GM12864 (cell line): ENCODE results near the gene MRNIP.

Source experiments
- DNase-seq: peaks from one replicate; pipeline ENCODE4 v3.0.0-alpha.2; 2011; ENCODE audit warnings: low read depth
- H3K4me3 ChIP-seq: 2 replicates; pipeline ENCODE4 v1.5.1; 2011; ENCODE audit warnings: mild to moderate bottlenecking, low read depth, low read length, control low read depth
- CTCF ChIP-seq: IDR thresholded peaks from 2 replicates; pipeline ENCODE4 v1.5.1; 2011; ENCODE audit warnings: low read depth, mild to moderate bottlenecking, moderate library complexity, low read length, control low read depth, inconsistent platforms; ENCODE audit errors: missing control alignments

Gene MRNIP

GRCh38 chr5:179887095-179887494 is 28.5 kb upstream of the MRNIP start:
- TF ChIP-seq CTCF, result no peak
- DNase-seq, result no peak
- H3K4me3 ChIP-seq, result no peak overlapping the region

- no peak for DNase-seq
- TF ChIP-seq CTCF, result no peak
- no peak overlapping the region for H3K4me3 ChIP-seq
Observed at GRCh38 chr5:179886190-179886911, 27.7 kb upstream of the MRNIP start.

- DNase-seq, result no peak
- H3K4me3 ChIP-seq, result no peak overlapping the region
- no peak for TF ChIP-seq CTCF
Observed at GRCh38 chr5:179885491-179886090, 27.0 kb upstream of the MRNIP start.

GRCh38 chr5:179883163-179883562 is 24.5 kb upstream of the MRNIP start:
- H3K4me3 ChIP-seq, result no peak overlapping the region
- TF ChIP-seq CTCF, result no peak
- no peak for DNase-seq

GRCh38 chr5:179882338-179882737 is 23.7 kb upstream of the MRNIP start:
- TF ChIP-seq CTCF, result no peak
- H3K4me3 ChIP-seq, result no peak overlapping the region
- DNase-seq, result no peak

- no peak for TF ChIP-seq CTCF
- DNase-seq, result no peak
- no peak overlapping the region for H3K4me3 ChIP-seq
Observed at GRCh38 chr5:179880848-179881590, 22.4 kb upstream of the MRNIP start.
